Smooth muscle cell (in vitro differentiated cells): ENCODE measurements around the gene MAGEC3. TPM values are rescaled to one million over a fixed set of nuclear protein-coding genes. Genes with fewer than 3 reads are reported as not detected.

ENCODE experiments used
- DNase-seq: peaks from one replicate; lab custom pipeline; 2025; ENCODE audit not compliant: unreplicated experiment; lab: John Stamatoyannopoulos, UW
- H2AFZ ChIP-seq: fragments of 200-600 bp; sonication (generic); 2 replicates; pipeline ENCODE4 v1.6.0; 2016; ENCODE audit warnings: antibody characterized with exemption, low read depth, mild to moderate bottlenecking
- H3F3A ChIP-seq: fragments of 200-600 bp; sonication (generic); 2 replicates; pipeline ENCODE4 v1.6.0; 2017; ENCODE audit warnings: antibody characterized with exemption, low read depth
- H3K27ac ChIP-seq: fragments of 200-600 bp; sonication (generic); 2 replicates; pipeline ENCODE4 v1.5.1; 2016; ENCODE audit warnings: low read depth, mild to moderate bottlenecking
- H3K27me3 ChIP-seq: fragments of 200-600 bp; sonication (generic); 2 replicates; pipeline ENCODE4 v1.6.1; 2016; ENCODE audit warnings: low read depth, mild to moderate bottlenecking
- H3K36me3 ChIP-seq: fragments of 200-600 bp; sonication (generic); 2 replicates; pipeline ENCODE4 v1.5.1; 2016; ENCODE audit warnings: low read depth
- H3K4me1 ChIP-seq: fragments of 200-600 bp; sonication (generic); 2 replicates; pipeline ENCODE4 v1.5.1; 2016; ENCODE audit warnings: low read depth
- H3K4me2 ChIP-seq: fragments of 200-600 bp; sonication (generic); 2 replicates; pipeline ENCODE4 v1.6.0; 2016; ENCODE audit warnings: mild to moderate bottlenecking
- H3K4me3 ChIP-seq: fragments of 200-600 bp; sonication (generic); 2 replicates; pipeline ENCODE4 v1.5.1; 2016; ENCODE audit warnings: mild to moderate bottlenecking
- H3K79me2 ChIP-seq: fragments of 200-600 bp; sonication (generic); 2 replicates; pipeline ENCODE4 v1.6.0; 2016; ENCODE audit warnings: low read depth, mild to moderate bottlenecking
- H3K9ac ChIP-seq: fragments of 200-600 bp; sonication (generic); 2 replicates; pipeline ENCODE4 v1.6.0; 2016; ENCODE audit warnings: low read depth
- H3K9me3 ChIP-seq: fragments of 200-600 bp; sonication (generic); replicated peaks from 2 replicates; pipeline ENCODE4 v1.5.1; 2016; ENCODE audit warnings: low read depth
- H4K20me1 ChIP-seq: fragments of 200-600 bp; sonication (generic); 2 replicates; pipeline ENCODE4 v1.6.0; 2016; ENCODE audit warnings: low read depth
- CTCF ChIP-seq: fragments of 200-600 bp; sonication (generic); IDR thresholded peaks from 2 replicates; pipeline ENCODE4 v1.5.1; 2017; ENCODE audit warnings: borderline replicate concordance, mild to moderate bottlenecking, antibody characterized with exemption; ENCODE audit not compliant: insufficient read depth, poor library complexity, severe bottlenecking
- WGBS: methylation state at CpG from one replicate; pipeline ENCODE4 v1.1.7; 2016; ENCODE audit warnings: low lambda C conversion rate; 5-methylcytosine and 5-hydroxymethylcytosine counted together
- polyA plus RNA-seq: library from polyadenylated mRNA; unstranded; fragments of >200 nt; fragmentation: Nextera tagmentation; extraction: Ambion mirVana; gene quantifications from 2 replicates; pipeline ENCODE4 v1.2.1, GENCODE V29; 2016
- total RNA-seq: library from RNA; depleted of rRNA; stranded (reverse); fragments of >200 nt; gene quantifications from 2 replicates; pipeline ENCODE4 v1.2.3, GENCODE V29; 2014

MAGEC3 gene
- total RNA-seq (not detected in 2 replicates), polyA plus RNA-seq (not detected in 2 replicates)

- Histone ChIP-seq H2AFZ (no peak within 1 kb of the TSS), H3K4me1 (no peaks in the 10 kb centered on the region), H3K36me3 (no peaks in the 10 kb centered on the region), H3K27ac (no peak within 1 kb of the TSS), H3K27me3 (no peaks in the 10 kb centered on the region), H3K4me3 (no peak within 1 kb of the TSS), H4K20me1 (no peaks in the 10 kb centered on the region), H3K9me3 (no peaks in the 10 kb centered on the region), H3K4me2 (no peak within 1 kb of the TSS), H3K79me2 (no peaks in the 10 kb centered on the region), H3F3A (no peaks in the 10 kb centered on the region), H3K9ac (no peak within 1 kb of the TSS)
- TF ChIP-seq CTCF: no peak
- no peak for DNase-seq
- whole genome bisulfite sequencing: 92% methylated on average over 2 of the region's 2 CpGs
Measured at GRCh38 chrX:141838016-141838415, at the start of gene MAGEC3. Gene MAGEC3, plus strand, starts transcription at chrX:141838316. Its CDS starts 0 bp downstream, at chrX:141838316.

GRCh38 chrX:141791856-141792255, 46.3 kb upstream of the MAGEC3 start:
- no peaks in the 10 kb centered on the region for H3F3A ChIP-seq
- TF ChIP-seq CTCF: no peak

GRCh38 chrX:141811438-141811837, 26.7 kb upstream of the MAGEC3 start:
- no peak overlapping the region for H3K4me3 ChIP-seq
- H3K4me1 ChIP-seq: no peaks in the 10 kb centered on the region
- no peak for DNase-seq
- H3K9me3 ChIP-seq: no peaks in the 10 kb centered on the region
- H3K36me3 ChIP-seq: peaks cover 3% of the 10 kb centered on the region
- no peak overlapping the region for H3K27ac ChIP-seq
- no peak for TF ChIP-seq CTCF
- H3K79me2 ChIP-seq: no peaks in the 10 kb centered on the region
- H3K27me3 ChIP-seq: no peaks in the 10 kb centered on the region
- no peaks in the 10 kb centered on the region for H3F3A ChIP-seq
- H3K4me2 ChIP-seq: no peak overlapping the region
- WGBS: 60% methylated on average over 1 of the region's 1 CpG
- H3K9ac ChIP-seq: no peak overlapping the region
- H4K20me1 ChIP-seq: no peaks in the 10 kb centered on the region
- H2AFZ ChIP-seq: no peak overlapping the region

More at GRCh38 chrX:141791856-141792255, 46.3 kb upstream of the MAGEC3 start:
- 84% methylated on average over 2 of the region's 2 CpGs for WGBS
- Histone ChIP-seq H4K20me1 (no peaks in the 10 kb centered on the region), H3K36me3 (no peaks in the 10 kb centered on the region), H3K9ac (no peak overlapping the region), H3K4me1 (no peaks in the 10 kb centered on the region), H3K27ac (no peak overlapping the region), H3K79me2 (no peaks in the 10 kb centered on the region), H3K4me2 (no peak overlapping the region), H3K27me3 (no peaks in the 10 kb centered on the region), H3K9me3 (no peaks in the 10 kb centered on the region), H3K4me3 (no peak overlapping the region), H2AFZ (no peak overlapping the region)
- DNase-seq: no peak

GRCh38 chrX:141814213-141814857, 23.8 kb upstream of the MAGEC3 start:
- no peak for DNase-seq
- H3K4me2 ChIP-seq: no peak overlapping the region

More at GRCh38 chrX:141814213-141814857, 23.8 kb upstream of the MAGEC3 start:
- Histone ChIP-seq H3F3A (no peaks in the 10 kb centered on the region), H3K27me3 (no peaks in the 10 kb centered on the region), H2AFZ (no peak overlapping the region), H3K36me3 (peaks cover 3% of the 10 kb centered on the region), H4K20me1 (no peaks in the 10 kb centered on the region), H3K27ac (no peak overlapping the region), H3K4me3 (no peak overlapping the region), H3K4me1 (no peaks in the 10 kb centered on the region), H3K79me2 (no peaks in the 10 kb centered on the region), H3K9me3 (no peaks in the 10 kb centered on the region), H3K9ac (no peak overlapping the region)
- 73% methylated on average over 2 of the region's 2 CpGs for WGBS
- no peak for TF ChIP-seq CTCF
